Caco-2 (cell line): ENCODE measurements around the gene SPSB4. TPM values are rescaled to one million over a fixed set of nuclear protein-coding genes. Genes with fewer than 3 reads are reported as not detected.

ENCODE experiments used
- BruUV-seq: library from RNA; stranded (reverse); fragments of 400-500 nt; replicated peaks from 2 replicates; lab custom pipeline; 2021; lab: Mats Ljungman, UMichigan
- CTCF ChIA-PET: fragments of 300-600 bp; sonication (Branson Sonifier 250); formaldehyde crosslinking; loops from one replicate; lab custom pipeline; 2022; ENCODE audit warnings: antibody characterized with exemption; lab: Charles Lee
- POLR2A ChIA-PET: fragments of 300-600 bp; sonication (Branson Sonifier 250); formaldehyde crosslinking; loops from one replicate; lab custom pipeline; 2022; ENCODE audit warnings: antibody characterized with exemption; lab: Charles Lee
- DNase-seq, 2 experiments: peaks; one replicate each; pipeline versions ENCODE4 v3.0.0 to v3.0.0-alpha.2; 2020 to 2022
- H3K27me3 ChIP-seq: replicated peaks from 2 replicates; pipeline ENCODE4 v1.6.0; 2011; ENCODE audit warnings: low read length; ENCODE audit not compliant: control insufficient read depth, insufficient read depth
- H3K36me3 ChIP-seq: 2 replicates; pipeline ENCODE4 v1.5.1; 2011; ENCODE audit warnings: low read length; ENCODE audit not compliant: control insufficient read depth, insufficient read depth
- H3K4me1 ChIP-seq: fragments of 250-450 bp; sonication (Bioruptor Pico); 2 replicates; pipeline ENCODE4 v1.5.1; 2020; ENCODE audit warnings: mild to moderate bottlenecking
- H3K4me3 ChIP-seq: 2 replicates; pipeline ENCODE4 v1.5.1; 2011; ENCODE audit warnings: low read depth, mild to moderate bottlenecking, control low read depth, low read length
- H3K9me3 ChIP-seq: fragments of 250-450 bp; sonication (Bioruptor Pico); 2 replicates; pipeline ENCODE4 v1.5.1; 2020; ENCODE audit warnings: mild to moderate bottlenecking, moderate library complexity
- H3K27ac Mint-ChIP-seq: one replicate; pipeline ENCODE4 v1.8.0; 2022; ENCODE audit warnings: mixed read lengths; ENCODE audit not compliant: unreplicated experiment
- H3K27me3 Mint-ChIP-seq: one replicate; pipeline ENCODE4 v1.8.0; 2022; ENCODE audit warnings: mixed read lengths; ENCODE audit not compliant: insufficient read depth, unreplicated experiment
- H3K36me3 Mint-ChIP-seq: one replicate; pipeline ENCODE4 v1.8.0; 2022; ENCODE audit warnings: mild to moderate bottlenecking, mixed read lengths; ENCODE audit not compliant: insufficient read depth, unreplicated experiment
- H3K4me1 Mint-ChIP-seq: one replicate; pipeline ENCODE4 v1.8.0; 2022; ENCODE audit warnings: low read depth, mixed read lengths; ENCODE audit not compliant: unreplicated experiment
- H3K4me3 Mint-ChIP-seq: one replicate; pipeline ENCODE4 v1.8.0; 2022; ENCODE audit warnings: mild to moderate bottlenecking, moderate library complexity, mixed read lengths; ENCODE audit not compliant: unreplicated experiment
- H3K9me3 Mint-ChIP-seq: one replicate; pipeline ENCODE4 v1.8.0; 2022; ENCODE audit warnings: mixed read lengths; ENCODE audit not compliant: unreplicated experiment
- intact Hi-C: fragments of 100-400 bp; cut with micrococcal nuclease; formaldehyde crosslinking; loops from one replicate; pipeline ENCODE4 v1.10.0; 2022; ENCODE audit not compliant: unreplicated experiment
- total RNA-seq: library from RNA; stranded (reverse); gene quantifications from 2 replicates; pipeline ENCODE4 v1.2.3, GENCODE V29; 2022
- TF ChIP-seq, protein P1 (sequence below), 2 experiments: fragments of 200-600 bp in 1 of 2; IDR thresholded peaks; 1 replicate in 1 of 2; 2 replicates in 1 of 2; pipeline versions ENCODE4 v1.5.1 to v1.8.0; 2011 to 2022; ENCODE audit warnings: antibody characterized with exemption in 1 of 2, control low read depth in 1 of 2, inconsistent platforms in 1 of 2, low read depth in 1 of 2, low read length in 1 of 2, mild to moderate bottlenecking in 1 of 2, moderate library complexity in 1 of 2; ENCODE audit not compliant: insufficient read depth in 1 of 2, severe bottlenecking in 1 of 2, unreplicated experiment in 1 of 2

Gene SPSB4
- total RNA-seq, 1 experiment from 2014 or later, result not detected

DNA sequence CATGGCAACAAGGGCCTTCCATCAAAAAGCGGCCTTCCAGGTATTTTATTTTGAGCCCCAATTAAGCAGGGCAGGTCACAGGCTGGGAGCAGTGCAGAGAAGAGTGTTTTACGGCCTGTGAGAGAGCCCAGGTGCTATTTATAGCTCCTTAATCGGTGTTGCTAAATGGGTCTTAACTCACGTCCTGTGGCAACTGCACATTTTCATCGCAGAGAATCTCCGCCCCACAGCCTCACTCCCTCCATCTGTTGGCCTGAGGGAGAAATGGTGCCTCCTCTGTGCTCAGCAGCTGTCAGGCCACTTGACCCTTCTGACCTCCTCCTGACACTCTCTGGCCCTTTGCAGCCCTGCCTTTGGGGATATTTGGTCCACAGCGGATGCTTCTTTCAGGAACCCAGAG, 58.6 kb downstream of the SPSB4 start:
- Mint-ChIP-seq H3K27ac (no peak overlapping the region), H3K36me3 (no peaks in the 10 kb centered on the region), H3K9me3 (no peaks in the 10 kb centered on the region), H3K4me1 (peaks cover 4% of the 10 kb centered on the region), H3K27me3 (no peaks in the 10 kb centered on the region), H3K4me3 (no peak overlapping the region)
- no peaks in the 10 kb centered on the region for H3K9me3 ChIP-seq
- ChIA-PET POLR2A (no interaction called here), CTCF (interaction anchor here (0.9 kb wide), 1 partner anchor 78 kb away, joined by 3 read pairs; no protein-coding TSS in a partner anchor)
- TF ChIP-seq, protein P1, sequence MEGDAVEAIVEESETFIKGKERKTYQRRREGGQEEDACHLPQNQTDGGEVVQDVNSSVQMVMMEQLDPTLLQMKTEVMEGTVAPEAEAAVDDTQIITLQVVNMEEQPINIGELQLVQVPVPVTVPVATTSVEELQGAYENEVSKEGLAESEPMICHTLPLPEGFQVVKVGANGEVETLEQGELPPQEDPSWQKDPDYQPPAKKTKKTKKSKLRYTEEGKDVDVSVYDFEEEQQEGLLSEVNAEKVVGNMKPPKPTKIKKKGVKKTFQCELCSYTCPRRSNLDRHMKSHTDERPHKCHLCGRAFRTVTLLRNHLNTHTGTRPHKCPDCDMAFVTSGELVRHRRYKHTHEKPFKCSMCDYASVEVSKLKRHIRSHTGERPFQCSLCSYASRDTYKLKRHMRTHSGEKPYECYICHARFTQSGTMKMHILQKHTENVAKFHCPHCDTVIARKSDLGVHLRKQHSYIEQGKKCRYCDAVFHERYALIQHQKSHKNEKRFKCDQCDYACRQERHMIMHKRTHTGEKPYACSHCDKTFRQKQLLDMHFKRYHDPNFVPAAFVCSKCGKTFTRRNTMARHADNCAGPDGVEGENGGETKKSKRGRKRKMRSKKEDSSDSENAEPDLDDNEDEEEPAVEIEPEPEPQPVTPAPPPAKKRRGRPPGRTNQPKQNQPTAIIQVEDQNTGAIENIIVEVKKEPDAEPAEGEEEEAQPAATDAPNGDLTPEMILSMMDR (IDR thresholded peaks at IDR 0.05; ENCODE audit: insufficient read depth in 1 of 2, low read depth in 1 of 2, low read length in 1 of 2, severe bottlenecking in 1 of 2, unreplicated experiment in 1 of 2), result no peak
- intact Hi-C loops, result loop anchor here (5.0 kb wide), 1 partner anchor 47 kb away; no protein-coding TSS in a partner anchor
- no TSS peak for BruUV-seq
- H3K36me3 ChIP-seq, result no peaks in the 10 kb centered on the region
- H3K27me3 ChIP-seq, result no peaks in the 10 kb centered on the region
- H3K4me1 ChIP-seq, result no peaks in the 10 kb centered on the region
- no peak for DNase-seq
- H3K4me3 ChIP-seq, result no peak overlapping the region

DNA sequence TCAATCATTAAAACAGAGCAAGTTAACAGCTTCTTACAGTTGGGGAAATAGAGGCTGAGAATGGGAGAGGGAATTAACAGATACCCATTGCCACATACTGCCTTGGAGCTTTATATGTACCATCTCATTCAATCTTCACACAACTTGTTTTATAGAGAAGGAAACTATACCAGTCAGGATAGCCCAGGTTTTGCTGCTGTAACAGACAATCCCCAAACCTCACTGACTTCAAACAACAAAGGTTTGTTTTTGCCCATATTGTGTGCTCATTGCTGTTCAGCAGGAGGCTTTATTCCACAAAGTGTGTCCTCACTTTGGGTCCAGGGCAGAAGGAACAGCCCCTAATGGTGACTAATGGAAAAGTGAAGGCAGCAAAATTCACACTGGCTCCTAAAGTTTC, 59.2 kb downstream of the SPSB4 start:
- no peak for DNase-seq

DNA sequence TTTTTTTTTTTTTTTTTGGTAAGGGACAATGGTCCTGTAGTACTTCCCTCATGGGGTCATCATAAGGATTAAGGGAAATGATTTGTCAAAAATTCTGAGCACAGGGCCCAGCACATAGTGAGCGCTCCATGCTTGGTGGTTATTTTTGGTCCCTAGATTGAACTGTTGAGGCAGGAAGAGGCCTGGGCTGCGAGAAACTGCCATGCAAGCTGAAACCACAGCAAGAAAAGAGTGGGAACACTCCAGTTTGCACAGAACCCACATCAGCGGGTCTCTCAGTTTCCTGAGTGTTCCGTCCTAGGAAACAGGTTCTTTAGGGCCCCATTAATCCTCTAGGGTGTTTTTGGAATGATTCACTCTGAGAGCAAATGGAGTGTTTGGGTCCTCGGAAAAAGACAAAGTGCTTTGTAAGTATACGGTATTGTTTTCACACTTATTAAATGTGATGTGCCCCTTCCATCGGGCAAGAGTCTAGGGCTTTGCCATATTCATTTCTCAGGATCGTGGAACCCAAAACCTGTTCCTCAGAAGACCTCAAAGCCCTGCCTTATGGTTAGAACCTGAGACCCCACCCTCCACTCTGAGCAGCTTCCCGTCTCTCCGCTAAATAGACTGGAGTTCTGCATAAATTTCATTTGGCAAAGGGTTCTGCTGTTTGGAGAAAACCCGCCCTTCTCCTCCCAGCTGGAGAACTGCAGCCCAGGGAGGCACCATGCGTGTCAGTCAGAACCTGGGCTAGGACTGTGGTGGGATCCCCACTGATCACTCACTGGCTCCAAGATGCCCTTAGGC, 60.4 kb downstream of the SPSB4 start:
- no peaks in the 10 kb centered on the region for H3K27me3 Mint-ChIP-seq
- Histone ChIP-seq H3K9me3 (no peaks in the 10 kb centered on the region), H3K27me3 (no peaks in the 10 kb centered on the region), H3K4me3 (no peak overlapping the region), H3K4me1 (no peaks in the 10 kb centered on the region), H3K36me3 (no peaks in the 10 kb centered on the region)
- H3K36me3 Mint-ChIP-seq, result no peaks in the 10 kb centered on the region
- ChIA-PET CTCF (no interaction called here), POLR2A (no interaction called here)
- no peaks in the 10 kb centered on the region for H3K9me3 Mint-ChIP-seq
- DNase-seq, result no peak
- H3K27ac Mint-ChIP-seq, result no peak overlapping the region
- TF ChIP-seq, protein P1 (IDR thresholded peaks at IDR 0.05; ENCODE audit: insufficient read depth in 1 of 2, low read depth in 1 of 2, low read length in 1 of 2, severe bottlenecking in 1 of 2, unreplicated experiment in 1 of 2), result no peak
- BruUV-seq, result no TSS peak
- no peak overlapping the region for H3K4me3 Mint-ChIP-seq
- intact Hi-C loops, result no loop called here
- H3K4me1 Mint-ChIP-seq, result no peaks in the 10 kb centered on the region

More for the DNA sequence above, 59.2 kb downstream of the SPSB4 start:
- Mint-ChIP-seq H3K9me3 (no peaks in the 10 kb centered on the region), H3K4me3 (no peak overlapping the region), H3K27ac (no peak overlapping the region), H3K36me3 (no peaks in the 10 kb centered on the region), H3K27me3 (no peaks in the 10 kb centered on the region), H3K4me1 (peaks cover 2% of the 10 kb centered on the region)
- intact Hi-C loops, result no loop called here
- H3K4me1 ChIP-seq, result no peaks in the 10 kb centered on the region
- POLR2A ChIA-PET, result no interaction called here
- H3K9me3 ChIP-seq, result no peaks in the 10 kb centered on the region
- H3K4me3 ChIP-seq, result no peak overlapping the region
- H3K36me3 ChIP-seq, result no peaks in the 10 kb centered on the region
- no peaks in the 10 kb centered on the region for H3K27me3 ChIP-seq
- BruUV-seq, result no TSS peak
- CTCF ChIA-PET, result no interaction called here
- TF ChIP-seq, protein P1 (IDR thresholded peaks at IDR 0.05; ENCODE audit: insufficient read depth in 1 of 2, low read depth in 1 of 2, low read length in 1 of 2, severe bottlenecking in 1 of 2, unreplicated experiment in 1 of 2), result no peak
